Stimulated activated naive CD8-positive, alpha-beta T cell treated with anti-CD3 and anti-CD28 coated beads, Interleukin-15, Interleukin-2, amounts not matched to agents 100 ng/mL and 50 ng/mL, for 24 hours (primary cell): ENCODE results near the gene LETM1.

ENCODE experiments used
- H3K27ac Mint-ChIP-seq: one replicate; pipeline ENCODE4 v1.8.0; 2021; ENCODE audit warnings: mild to moderate bottlenecking, mixed read lengths
- H3K27me3 Mint-ChIP-seq: one replicate; pipeline ENCODE4 v1.8.0; 2021; ENCODE audit warnings: mixed read lengths
- H3K36me3 Mint-ChIP-seq: one replicate; pipeline ENCODE4 v1.8.0; 2021; ENCODE audit warnings: low read depth, mixed read lengths
- H3K4me1 Mint-ChIP-seq: one replicate; pipeline ENCODE4 v1.8.0; 2021; ENCODE audit warnings: low read depth, mixed read lengths
- H3K4me3 Mint-ChIP-seq: one replicate; pipeline ENCODE4 v1.8.0; 2021; ENCODE audit warnings: mild to moderate bottlenecking, mixed read lengths
- H3K9me3 Mint-ChIP-seq: one replicate; pipeline ENCODE4 v1.8.0; 2021; ENCODE audit warnings: mixed read lengths

The LETM1 gene

DNA sequence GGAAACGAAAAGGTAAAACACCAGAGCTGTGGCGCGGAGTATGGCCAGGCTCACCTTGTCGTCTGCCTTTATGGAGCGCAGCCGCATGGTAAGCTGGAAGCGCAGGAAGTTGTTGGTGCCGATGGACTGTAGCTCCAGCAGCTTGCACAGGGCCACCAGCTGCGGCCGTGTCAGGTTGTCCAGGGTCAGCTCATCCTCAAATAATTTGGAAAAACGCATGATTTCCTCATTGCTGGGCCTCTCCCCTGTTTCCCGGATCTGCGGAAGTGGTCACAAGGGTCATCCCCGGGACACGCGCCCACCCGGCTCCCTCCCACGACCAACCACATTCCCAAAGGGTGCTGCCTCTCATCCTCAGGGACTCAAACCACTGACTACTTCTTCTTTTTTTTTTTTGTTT, 23.3 kb downstream of the LETM1 start:
- Mint-ChIP-seq H3K4me3 (no peak overlapping the region), H3K9me3 (no peaks in the 10 kb centered on the region), H3K36me3 (peaks cover 57% of the 10 kb centered on the region), H3K4me1 (peaks cover 11% of the 10 kb centered on the region), H3K27me3 (no peaks in the 10 kb centered on the region), H3K27ac (no peak overlapping the region)

DNA sequence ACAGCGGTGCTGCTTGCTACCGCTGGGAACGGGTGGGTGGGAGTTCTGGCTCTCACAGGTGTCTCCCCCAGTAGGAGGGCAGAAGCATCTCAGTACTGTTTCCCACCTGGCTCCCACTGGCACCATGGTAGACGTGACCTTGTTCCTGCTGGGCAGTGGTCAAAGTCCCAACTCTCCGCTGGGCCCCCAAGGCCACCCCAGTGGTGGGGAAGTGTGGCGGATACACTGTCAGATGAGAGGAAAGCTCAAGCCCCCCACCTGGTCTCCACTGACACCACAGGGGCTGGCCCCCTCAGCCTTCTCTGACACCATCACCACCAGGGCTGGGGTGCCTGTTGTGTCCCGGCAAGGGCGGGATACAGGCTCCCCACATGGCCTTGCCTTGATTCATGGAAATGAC, 24.6 kb downstream of the LETM1 start:
- Mint-ChIP-seq H3K4me3 (no peak overlapping the region), H3K27ac (peak overlapping the region; percentile 7), H3K9me3 (no peaks in the 10 kb centered on the region), H3K36me3 (peaks cover 54% of the 10 kb centered on the region), H3K27me3 (no peaks in the 10 kb centered on the region), H3K4me1 (peaks cover 11% of the 10 kb centered on the region)

DNA sequence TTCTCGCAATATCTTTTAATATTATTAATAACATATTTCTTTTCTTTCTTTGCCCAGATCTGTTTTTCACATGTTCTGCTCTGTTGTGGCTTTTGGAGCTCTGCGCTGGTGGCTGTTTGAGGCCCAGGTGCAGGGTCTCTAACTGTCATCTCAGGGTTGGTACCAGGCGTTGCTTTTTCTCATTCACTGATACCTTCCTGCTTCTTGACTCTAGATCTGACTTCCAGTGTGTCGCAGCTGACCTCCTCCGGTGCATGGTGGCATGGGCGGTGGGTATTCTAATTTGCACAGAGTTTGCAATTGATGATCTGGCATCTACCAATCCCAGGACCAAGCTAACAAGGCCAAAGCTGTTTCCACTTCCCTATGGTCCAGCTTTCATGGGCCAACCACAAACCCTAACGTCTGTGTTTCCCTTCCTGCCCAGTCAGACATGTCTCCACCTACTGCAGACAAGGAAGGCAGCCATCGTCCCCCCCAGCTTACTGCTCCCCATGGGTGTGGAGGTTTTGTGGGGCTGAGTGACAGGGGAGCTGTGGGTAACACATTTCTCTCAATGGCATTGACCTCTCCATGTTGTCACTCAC, 25.2 kb downstream of the LETM1 start:
- peaks cover 54% of the 10 kb centered on the region for H3K36me3 Mint-ChIP-seq
- no peak overlapping the region for H3K4me3 Mint-ChIP-seq
- H3K4me1 Mint-ChIP-seq, result peaks cover 11% of the 10 kb centered on the region
- H3K9me3 Mint-ChIP-seq, result no peaks in the 10 kb centered on the region
- no peak overlapping the region for H3K27ac Mint-ChIP-seq
- H3K27me3 Mint-ChIP-seq, result no peaks in the 10 kb centered on the region

DNA sequence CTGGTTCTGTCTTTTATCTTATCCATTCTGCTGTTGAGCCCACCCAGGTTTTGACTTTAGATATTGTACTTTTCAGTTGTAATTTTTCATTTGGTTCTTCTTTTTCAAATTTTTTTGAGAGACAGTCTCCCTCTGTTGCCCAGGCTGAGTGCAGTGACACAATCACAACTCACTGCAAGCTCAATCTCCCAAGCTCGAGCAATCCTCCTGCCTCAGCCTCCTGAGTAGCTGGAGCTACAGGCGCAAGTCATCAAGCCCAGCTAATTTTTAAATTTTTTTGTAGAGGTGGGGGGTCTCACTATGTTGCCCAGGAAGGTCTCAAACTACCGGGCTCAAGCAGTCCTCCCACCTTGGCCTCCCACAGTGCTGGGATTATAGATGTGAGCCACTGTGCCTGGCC, 25.7 kb downstream of the LETM1 start:
- no peaks in the 10 kb centered on the region for H3K9me3 Mint-ChIP-seq
- H3K36me3 Mint-ChIP-seq, result peaks cover 50% of the 10 kb centered on the region
- H3K4me1 Mint-ChIP-seq, result peaks cover 11% of the 10 kb centered on the region
- H3K27ac Mint-ChIP-seq, result no peak overlapping the region
- H3K4me3 Mint-ChIP-seq, result no peak overlapping the region
- no peaks in the 10 kb centered on the region for H3K27me3 Mint-ChIP-seq

DNA sequence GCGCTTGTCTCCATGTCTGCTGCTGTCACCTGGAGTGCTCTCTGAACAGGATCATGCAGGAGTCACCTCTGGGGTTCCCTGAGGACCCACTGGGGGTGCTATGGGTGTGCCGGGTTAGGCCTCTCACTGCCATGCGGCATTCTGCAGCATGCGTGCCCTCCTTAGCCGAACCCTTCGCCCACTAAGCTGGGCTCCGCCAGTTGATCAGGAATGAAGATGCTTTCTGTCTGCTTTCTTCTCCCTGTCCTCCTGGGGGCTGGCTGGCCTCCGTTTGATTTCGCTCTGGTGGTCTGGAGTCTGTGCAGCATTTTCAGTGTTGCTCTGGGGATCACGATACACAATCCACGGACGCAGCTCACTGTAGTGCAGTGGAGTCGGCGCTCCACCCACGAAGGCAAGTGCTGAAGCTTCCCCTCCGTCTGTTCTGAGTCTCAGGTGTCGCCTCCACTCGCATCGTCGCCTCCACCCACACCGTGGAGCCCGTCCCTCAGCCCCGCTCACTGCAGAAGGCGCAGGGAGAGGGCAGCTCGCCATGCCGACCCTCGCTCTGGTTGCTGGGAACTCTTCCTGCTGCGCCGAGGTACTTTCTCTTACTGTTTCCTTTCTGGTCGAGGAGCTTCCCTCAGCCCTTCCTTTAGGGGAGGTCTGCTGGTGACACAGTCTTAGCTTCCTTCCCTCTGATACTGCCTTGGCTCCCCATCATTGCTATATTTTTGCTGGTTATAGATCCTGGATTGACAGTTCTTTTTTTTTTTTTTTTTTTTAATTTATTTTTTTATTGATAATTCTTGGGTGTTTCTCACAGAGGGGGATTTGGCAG, 29.2 kb downstream of the LETM1 start:
- Mint-ChIP-seq H3K9me3 (no peaks in the 10 kb centered on the region), H3K36me3 (peaks cover 52% of the 10 kb centered on the region), H3K4me1 (no peaks in the 10 kb centered on the region), H3K27me3 (no peaks in the 10 kb centered on the region), H3K4me3 (no peak overlapping the region), H3K27ac (no peak overlapping the region)

DNA sequence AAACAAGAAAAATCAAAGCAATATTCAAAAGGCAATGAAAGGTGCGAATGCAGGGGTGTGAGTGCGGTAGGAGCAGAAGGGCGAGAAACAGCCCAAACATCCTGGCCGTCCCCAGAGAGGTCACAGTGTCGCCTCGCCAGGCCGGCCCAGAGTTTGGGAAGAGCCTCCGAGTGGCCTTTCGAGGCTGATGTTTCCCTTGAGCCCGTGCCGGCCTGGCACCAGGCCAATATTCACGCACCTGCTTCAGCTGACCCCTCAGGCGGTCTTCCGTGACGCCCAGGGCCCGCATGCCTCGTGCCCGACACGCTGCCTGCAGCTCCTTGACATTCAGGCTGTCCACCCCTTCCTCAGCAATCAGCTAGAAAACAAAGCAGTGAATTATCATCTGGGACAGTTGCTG, 30.6 kb downstream of the LETM1 start:
- Mint-ChIP-seq H3K36me3 (peaks cover 44% of the 10 kb centered on the region), H3K27ac (no peak overlapping the region), H3K4me3 (no peak overlapping the region), H3K27me3 (no peaks in the 10 kb centered on the region), H3K4me1 (no peaks in the 10 kb centered on the region), H3K9me3 (no peaks in the 10 kb centered on the region)

DNA sequence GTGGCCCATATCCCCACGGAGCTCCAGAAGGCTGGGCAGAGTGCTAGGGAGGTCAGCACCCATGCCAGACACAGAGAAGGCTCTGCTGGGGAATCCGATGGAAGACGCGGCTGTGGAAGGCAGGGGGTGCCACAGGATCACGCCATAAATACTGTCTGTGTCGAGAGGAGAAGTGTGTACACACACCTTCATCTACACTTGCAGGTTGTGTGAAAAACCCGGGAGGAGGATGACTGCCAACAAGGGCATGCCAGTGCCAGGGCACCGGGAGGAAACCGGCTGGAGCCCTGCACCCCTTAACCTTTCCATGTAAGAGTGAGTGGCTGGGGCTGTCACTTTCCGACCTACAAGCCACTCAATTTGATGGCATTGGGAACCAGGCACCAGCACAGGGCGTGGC, 31.2 kb downstream of the LETM1 start:
- Mint-ChIP-seq H3K9me3 (no peaks in the 10 kb centered on the region), H3K4me1 (no peaks in the 10 kb centered on the region), H3K27ac (no peak overlapping the region), H3K4me3 (no peak overlapping the region), H3K36me3 (peaks cover 44% of the 10 kb centered on the region), H3K27me3 (no peaks in the 10 kb centered on the region)

DNA sequence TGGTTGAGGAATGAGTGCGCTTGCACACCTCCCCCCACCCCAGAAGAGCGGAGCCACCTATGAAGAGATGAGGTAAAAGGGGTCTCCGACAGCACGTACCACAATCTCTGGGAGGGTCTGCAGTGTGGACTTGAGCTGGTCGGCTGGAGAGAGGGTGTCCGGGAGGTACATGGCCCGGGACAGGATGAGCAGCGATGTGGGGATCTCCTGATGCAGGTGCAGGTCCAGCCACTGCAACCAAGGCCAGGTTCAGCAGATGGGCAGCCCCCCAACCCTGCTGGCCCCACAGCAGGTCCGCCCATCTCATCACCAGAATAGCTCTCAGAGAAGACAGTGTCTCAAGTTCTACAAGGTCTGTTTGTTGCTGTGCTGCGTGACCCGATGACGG, 32.4 kb downstream of the LETM1 start:
- Mint-ChIP-seq H3K4me3 (no peak overlapping the region), H3K9me3 (no peaks in the 10 kb centered on the region), H3K27me3 (no peaks in the 10 kb centered on the region), H3K36me3 (peaks cover 47% of the 10 kb centered on the region), H3K27ac (no peak overlapping the region), H3K4me1 (no peaks in the 10 kb centered on the region)

DNA sequence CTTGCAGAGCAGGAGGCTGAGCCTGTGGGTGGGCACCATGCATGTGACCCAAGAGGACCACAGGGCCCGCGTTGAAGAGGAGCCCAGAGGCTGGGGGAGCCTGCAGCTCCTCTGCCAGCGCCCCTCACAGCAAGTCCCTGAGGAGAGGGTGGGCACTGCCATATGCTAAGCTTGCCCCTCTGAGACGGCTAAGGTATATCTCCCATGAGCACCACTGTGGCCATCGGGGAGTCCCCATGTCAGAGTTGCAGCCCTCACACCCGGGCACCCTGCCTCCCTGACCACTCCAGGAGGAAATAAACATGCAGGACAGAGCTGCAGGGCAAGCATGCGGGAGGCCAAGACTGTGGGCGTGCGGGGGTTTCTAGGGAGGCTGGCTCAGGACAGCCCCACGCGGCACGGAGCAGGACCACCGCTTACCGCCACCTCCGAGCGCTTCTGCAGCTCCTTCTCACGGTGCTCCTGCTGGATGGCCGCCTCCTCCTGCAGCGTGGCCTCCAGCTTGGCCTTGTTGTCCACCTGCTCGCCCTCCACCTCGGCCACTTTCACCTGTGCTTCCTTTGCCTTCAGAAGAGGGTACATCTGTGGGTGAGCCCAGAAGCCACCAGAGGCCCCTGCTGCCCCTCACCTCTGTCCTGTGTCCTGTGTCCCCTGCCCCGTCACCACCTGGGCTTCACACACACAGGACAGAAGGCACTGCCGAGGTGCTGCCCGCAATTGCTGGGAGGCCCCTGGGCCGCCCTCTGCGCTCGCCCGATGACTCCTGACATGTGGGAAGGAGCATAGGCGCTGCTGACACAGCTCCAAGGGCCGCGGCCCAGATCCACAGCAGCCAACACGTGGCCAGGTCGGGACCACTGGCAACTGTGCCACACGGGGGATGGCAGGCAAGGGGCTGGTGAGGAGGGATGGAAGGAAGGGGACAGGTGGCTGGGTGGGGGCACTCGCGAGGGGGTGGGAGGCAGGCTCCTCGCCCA, 33.1 kb downstream of the LETM1 start:
- Mint-ChIP-seq H3K4me1 (no peaks in the 10 kb centered on the region), H3K4me3 (no peak overlapping the region), H3K36me3 (peaks cover 53% of the 10 kb centered on the region), H3K27me3 (no peaks in the 10 kb centered on the region), H3K27ac (no peak overlapping the region), H3K9me3 (no peaks in the 10 kb centered on the region)

DNA sequence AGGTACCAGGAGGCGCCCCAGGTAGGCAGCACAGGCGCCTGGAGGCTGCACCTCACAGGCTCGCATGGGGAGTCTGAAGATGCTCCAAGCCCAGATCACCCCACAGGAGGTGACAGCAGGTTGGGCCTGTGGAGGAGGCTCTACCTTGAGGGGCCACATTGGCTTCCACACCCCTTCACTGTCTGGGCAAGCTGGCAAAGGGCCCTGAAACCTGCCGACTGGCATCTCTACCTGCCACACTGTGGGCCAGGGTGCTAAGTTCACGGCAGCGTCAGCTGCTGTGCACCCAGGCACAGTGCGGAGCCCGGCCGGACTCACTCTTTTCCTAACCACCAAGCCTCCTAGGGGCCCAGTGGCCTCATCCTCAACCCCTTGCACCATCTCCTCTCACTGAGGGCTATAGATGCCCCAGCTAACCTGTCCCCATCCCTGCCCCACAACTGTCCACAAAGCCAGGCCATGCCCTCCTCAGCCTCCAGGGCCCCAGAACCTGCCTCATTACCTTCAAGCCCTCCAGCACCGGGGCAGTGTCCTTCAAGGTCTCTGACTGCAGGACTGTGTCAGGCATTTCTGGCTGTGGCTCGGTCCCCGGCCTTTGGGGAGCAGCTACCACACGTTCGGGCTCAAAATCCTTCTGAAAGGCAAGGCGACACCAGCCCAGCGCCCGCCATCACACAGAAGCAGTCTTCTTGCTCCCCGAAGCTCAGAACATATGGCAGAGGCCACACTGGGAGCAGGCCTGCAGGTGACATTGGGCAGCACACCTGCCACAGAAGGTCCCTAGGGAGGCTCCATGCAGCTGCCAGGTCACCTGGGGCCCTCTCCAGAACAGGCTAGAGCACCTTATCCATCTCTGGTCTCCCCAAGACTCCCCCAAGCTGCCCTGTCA, 34.0 kb downstream of the LETM1 start:
- H3K4me3 Mint-ChIP-seq, result no peak overlapping the region
- no peak overlapping the region for H3K27ac Mint-ChIP-seq
- H3K36me3 Mint-ChIP-seq, result peaks cover 61% of the 10 kb centered on the region
- no peaks in the 10 kb centered on the region for H3K27me3 Mint-ChIP-seq
- H3K9me3 Mint-ChIP-seq, result no peaks in the 10 kb centered on the region
- no peaks in the 10 kb centered on the region for H3K4me1 Mint-ChIP-seq

DNA sequence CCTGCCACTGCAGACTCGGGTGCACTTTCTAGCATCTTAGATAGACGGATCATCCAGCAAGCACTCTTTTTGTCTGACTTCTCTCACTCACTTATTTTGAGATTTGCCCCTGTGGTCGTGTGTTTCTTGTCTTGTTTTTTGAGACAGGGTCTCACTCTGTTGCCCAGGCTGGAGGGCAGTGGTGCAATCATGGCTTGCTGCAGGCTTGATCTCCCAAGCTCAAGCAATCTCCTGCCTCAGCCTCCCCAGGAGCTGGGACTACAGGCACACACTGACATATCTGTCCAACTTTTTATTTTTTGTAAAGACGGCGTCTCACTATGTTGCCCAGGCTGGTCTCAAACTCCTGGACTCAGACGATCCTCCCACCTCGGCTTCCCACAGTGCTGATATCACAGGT, 36.1 kb downstream of the LETM1 start:
- Mint-ChIP-seq H3K4me3 (no peak overlapping the region), H3K27me3 (no peaks in the 10 kb centered on the region), H3K4me1 (no peaks in the 10 kb centered on the region), H3K9me3 (no peaks in the 10 kb centered on the region), H3K27ac (no peak overlapping the region), H3K36me3 (peaks cover 61% of the 10 kb centered on the region)

DNA sequence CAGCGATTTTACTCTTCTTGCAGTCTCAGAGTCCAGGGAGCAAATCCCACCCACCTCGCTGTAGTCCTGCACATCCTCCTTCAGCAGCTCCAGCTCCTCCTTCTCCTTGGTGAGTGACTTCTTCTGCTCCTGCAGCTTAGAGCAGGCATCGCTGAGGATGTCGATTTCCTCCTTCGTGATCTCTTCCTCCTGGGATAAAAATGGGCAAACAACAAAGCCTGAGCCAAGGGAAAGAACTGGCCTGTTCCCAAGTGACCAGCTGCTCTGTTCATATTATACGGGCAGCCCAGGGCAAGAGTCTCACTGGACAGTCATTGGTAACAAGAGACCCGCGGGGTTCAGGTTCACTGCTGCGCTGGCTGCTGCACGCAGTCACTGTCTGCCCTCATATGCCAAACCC, 36.7 kb downstream of the LETM1 start:
- peaks cover 62% of the 10 kb centered on the region for H3K36me3 Mint-ChIP-seq
- no peak overlapping the region for H3K27ac Mint-ChIP-seq
- no peaks in the 10 kb centered on the region for H3K4me1 Mint-ChIP-seq
- H3K4me3 Mint-ChIP-seq, result no peak overlapping the region
- no peaks in the 10 kb centered on the region for H3K27me3 Mint-ChIP-seq
- H3K9me3 Mint-ChIP-seq, result no peaks in the 10 kb centered on the region

DNA sequence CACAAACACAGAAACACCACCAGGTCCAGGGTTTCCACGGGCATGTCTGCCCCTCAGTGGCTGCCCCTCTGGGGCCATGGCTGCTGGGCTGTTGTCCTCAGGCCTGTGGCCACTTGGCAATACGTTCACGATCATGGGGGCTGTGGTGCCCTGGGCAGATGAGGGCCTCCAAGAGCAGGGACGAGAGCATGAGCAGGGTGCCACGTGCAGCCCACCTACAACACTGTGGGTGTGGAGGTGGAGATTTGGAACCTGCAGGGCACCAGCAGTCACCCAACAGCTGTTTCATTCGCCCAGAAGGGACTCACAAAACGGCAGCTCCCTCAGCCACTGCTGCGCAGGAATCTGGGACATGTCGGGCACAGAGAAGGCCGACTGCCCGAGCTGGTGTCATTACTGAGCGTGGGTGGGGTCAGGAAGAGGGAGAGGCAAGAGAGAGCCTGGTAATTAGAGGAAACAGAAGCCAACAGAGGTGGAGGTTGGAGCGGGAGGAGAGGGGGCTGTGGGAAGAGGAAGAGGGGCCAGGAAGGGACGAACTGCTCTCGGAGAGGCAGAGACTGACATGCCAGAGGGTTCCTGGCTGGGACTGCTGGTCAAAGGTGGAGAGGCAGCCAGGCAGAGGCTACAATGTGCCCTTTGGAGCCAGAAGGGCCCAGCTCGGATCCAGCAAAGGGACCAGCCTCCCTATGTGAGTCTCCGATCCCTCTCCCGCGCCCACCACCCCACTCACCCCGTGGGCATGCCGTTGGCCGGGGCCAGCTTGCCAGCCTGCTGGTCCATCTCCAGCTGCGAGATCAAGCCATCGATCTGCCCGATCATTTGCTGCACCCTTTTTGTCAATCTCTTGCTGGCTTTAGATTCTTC, 39.7 kb downstream of the LETM1 start:
- H3K27me3 Mint-ChIP-seq, result no peaks in the 10 kb centered on the region

More for the DNA sequence above, 39.7 kb downstream of the LETM1 start:
- Mint-ChIP-seq H3K9me3 (no peaks in the 10 kb centered on the region), H3K36me3 (peaks cover 61% of the 10 kb centered on the region), H3K4me3 (no peak overlapping the region), H3K27ac (no peak overlapping the region), H3K4me1 (no peaks in the 10 kb centered on the region)
